ENCODE data around the gene DNAJC22.

The DNAJC22 gene

DNA sequence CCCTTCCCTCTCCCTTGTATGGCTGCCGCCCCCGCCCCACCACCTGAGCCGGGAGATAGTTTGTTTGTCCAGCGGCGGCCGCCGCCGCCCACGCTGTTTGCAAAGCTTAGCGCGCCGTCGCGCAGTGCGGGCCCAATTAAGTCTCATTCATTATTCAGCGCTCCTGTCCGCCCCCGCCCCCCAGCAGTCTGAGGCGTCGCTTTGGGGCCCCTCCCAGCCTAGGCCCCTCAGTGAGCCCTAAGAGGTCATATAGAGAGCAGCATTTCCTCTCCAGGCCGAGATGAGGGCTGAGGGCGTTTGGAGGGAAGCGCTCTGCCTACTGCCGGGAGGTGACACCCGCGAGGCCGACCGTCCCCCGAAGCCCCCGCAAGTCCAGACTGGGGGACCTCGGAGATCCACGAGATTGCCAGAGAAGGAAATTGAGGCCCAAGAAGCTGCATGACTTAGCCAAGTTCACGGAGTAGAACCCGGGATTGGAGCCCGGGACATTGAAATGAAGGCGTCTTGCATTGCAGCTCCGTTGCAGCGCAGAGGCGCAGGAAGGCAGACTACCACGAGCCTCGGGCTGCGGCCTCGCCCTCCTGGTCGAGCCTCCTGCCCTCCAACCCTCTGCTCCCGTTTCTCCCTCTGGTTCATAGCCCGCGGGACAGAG lies at the start of gene DNAJC22:
Gene DNAJC22, plus strand, starts transcription at position 230 of the 652 bp plus-strand sequence. CDS start 1,985 bp downstream, outside the sequence.
- no peak for TF ChIP-seq GATA3 (IDR thresholded peaks at IDR 0.05; ENCODE audit: low read depth, low read length)

- TF ChIP-seq GATA2 (IDR thresholded peaks at IDR 0.05; ENCODE audit: low read depth, low read length) (no peak), GATA3 (IDR thresholded peaks at IDR 0.05; ENCODE audit: low read depth, low read length) (no peak)
Measured at GRCh38 chr12:49297695-49298060, 49.0 kb upstream of the DNAJC22 start.

DNA sequence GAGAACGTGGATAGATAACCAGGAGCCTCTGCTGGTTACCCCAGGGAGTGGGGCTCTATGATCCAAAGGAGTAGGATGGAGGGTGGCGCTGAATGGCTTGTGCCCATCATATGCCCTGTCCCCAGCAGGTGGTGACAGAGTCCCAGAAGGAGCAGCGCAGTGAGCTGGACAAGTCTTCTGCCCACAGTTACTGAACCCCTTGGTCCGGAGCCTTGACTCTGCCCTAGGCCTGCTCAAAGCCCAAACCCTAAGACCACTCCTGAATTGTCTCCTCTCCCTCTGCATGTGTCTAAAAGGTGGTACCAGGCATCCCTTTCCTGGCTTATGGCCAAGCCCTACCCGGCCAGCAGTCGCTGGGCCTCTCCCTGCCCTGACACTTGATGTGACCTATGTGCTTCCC lies 48.5 kb upstream of the DNAJC22 start:
- TF ChIP-seq GATA2 (IDR thresholded peaks at IDR 0.05; ENCODE audit: low read depth, low read length), result no peak

- no peak for TF ChIP-seq GATA3 (IDR thresholded peaks at IDR 0.05; ENCODE audit: low read depth, low read length)
- TF ChIP-seq GATA2 (IDR thresholded peaks at IDR 0.05; ENCODE audit: low read depth, low read length), result no peak
Measured at GRCh38 chr12:49301760-49302159, 44.9 kb upstream of the DNAJC22 start.

GRCh38 chr12:49304161-49304560 lies 42.5 kb upstream of the DNAJC22 start:
- TF ChIP-seq GATA2 (IDR thresholded peaks at IDR 0.05; ENCODE audit: low read depth, low read length) (peak; percentile 62), GATA3 (IDR thresholded peaks at IDR 0.05; ENCODE audit: low read depth, low read length) (no peak)

GRCh38 chr12:49305762-49306510 lies 40.8 kb upstream of the DNAJC22 start:
- no peak for TF ChIP-seq GATA2 (IDR thresholded peaks at IDR 0.05; ENCODE audit: low read depth, low read length)
- TF ChIP-seq GATA3 (IDR thresholded peaks at IDR 0.05; ENCODE audit: low read depth, low read length), result no peak

DNA sequence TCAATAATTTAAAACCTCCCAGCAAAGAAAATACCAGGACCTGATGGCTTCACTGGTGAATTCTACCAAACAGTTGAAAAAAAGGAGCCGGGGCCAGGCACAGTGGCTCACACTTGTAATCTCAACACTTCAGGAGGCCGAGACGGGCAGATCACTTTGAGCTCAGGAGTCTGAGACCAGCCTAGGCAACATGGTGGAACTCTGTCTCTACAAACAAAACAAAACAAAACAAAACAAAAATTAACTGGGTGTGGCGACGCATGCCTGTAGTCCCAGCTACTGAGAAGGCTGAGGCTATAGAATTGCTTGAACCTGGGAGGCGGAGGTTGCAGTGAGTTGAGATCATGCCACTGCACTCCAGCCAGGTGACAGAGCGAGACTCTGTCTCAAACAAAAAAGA lies 37.3 kb upstream of the DNAJC22 start:
- TF ChIP-seq GATA3 (IDR thresholded peaks at IDR 0.05; ENCODE audit: low read depth, low read length), result no peak
- TF ChIP-seq GATA2 (IDR thresholded peaks at IDR 0.05; ENCODE audit: low read depth, low read length), result no peak

DNA sequence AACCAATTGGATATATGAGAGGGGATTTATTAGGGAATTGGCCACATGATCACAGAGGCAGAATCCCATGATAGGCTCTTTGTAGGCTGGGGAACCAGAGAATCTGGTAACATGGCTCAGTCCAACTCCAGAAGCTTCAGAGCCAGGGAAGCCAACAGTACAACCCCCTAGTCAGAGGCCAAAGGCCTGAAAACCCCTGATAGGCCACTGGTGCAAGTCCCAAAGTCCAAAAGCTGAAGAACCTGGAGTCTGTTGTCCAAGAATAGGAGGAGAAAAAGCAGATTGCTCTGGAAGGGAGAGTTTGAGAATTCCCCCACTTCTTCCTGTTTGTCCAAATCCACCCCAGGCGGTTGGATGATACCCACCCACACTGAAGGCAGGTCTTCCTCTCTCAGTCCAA lies 31.9 kb upstream of the DNAJC22 start:
- TF ChIP-seq GATA3 (IDR thresholded peaks at IDR 0.05; ENCODE audit: low read depth, low read length), result no peak
- TF ChIP-seq GATA2 (IDR thresholded peaks at IDR 0.05; ENCODE audit: low read depth, low read length), result no peak

GRCh38 chr12:49322367-49322707 lies 24.4 kb upstream of the DNAJC22 start:
- no peak for TF ChIP-seq GATA2 (IDR thresholded peaks at IDR 0.05; ENCODE audit: low read depth, low read length)
- no peak for TF ChIP-seq GATA3 (IDR thresholded peaks at IDR 0.05; ENCODE audit: low read depth, low read length)

- TF ChIP-seq GATA3 (IDR thresholded peaks at IDR 0.05; ENCODE audit: low read depth, low read length), result no peak
- peak; percentile 23 for TF ChIP-seq GATA2 (IDR thresholded peaks at IDR 0.05; ENCODE audit: low read depth, low read length)
Measured at GRCh38 chr12:49322708-49323523, 23.8 kb upstream of the DNAJC22 start, which contains the start of gene TROAP. Gene TROAP (plus strand): TSS chr12:49323255. CDS start chr12:49323609, 354 bp downstream.

- no peak for TF ChIP-seq GATA3 (IDR thresholded peaks at IDR 0.05; ENCODE audit: low read depth, low read length)
- no peak for TF ChIP-seq GATA2 (IDR thresholded peaks at IDR 0.05; ENCODE audit: low read depth, low read length)
Measured at GRCh38 chr12:49323524-49324097, 23.1 kb upstream of the DNAJC22 start.

DNA sequence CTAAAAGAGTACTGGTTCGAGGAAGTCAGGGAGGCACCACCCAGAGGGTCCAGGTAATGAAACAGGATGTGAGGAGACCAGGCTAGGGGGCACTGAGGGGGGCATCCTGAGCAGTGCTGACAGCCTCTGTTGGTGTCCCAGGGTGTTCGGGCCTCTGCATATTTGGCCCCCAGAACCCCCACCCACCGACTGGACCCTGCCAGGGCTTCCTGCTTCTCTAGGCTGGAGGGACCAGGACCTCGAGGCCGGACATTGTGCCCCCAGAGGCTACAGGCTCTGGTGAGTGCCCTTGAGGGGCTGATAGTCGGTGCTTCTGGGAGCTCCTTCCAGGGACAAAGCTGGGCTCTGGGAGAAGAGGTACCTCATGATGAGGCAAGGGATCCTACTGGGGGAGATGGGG lies 21.1 kb upstream of the DNAJC22 start:
- no peak for TF ChIP-seq GATA2 (IDR thresholded peaks at IDR 0.05; ENCODE audit: low read depth, low read length)

- TF ChIP-seq GATA2 (IDR thresholded peaks at IDR 0.05; ENCODE audit: low read depth, low read length) (no peak), GATA3 (IDR thresholded peaks at IDR 0.05; ENCODE audit: low read depth, low read length) (no peak)
Measured at GRCh38 chr12:49327368-49327767, 19.3 kb upstream of the DNAJC22 start.

- TF ChIP-seq GATA2 (IDR thresholded peaks at IDR 0.05; ENCODE audit: low read depth, low read length) (no peak), GATA3 (IDR thresholded peaks at IDR 0.05; ENCODE audit: low read depth, low read length) (no peak)
Measured at GRCh38 chr12:49327887-49328286, 18.8 kb upstream of the DNAJC22 start.
